Left ventricle myocardium inferior (tissue), 1 donor: ENCODE data around the gene CYS1. TPM values are rescaled to one million over a fixed set of nuclear protein-coding genes. Genes with fewer than 3 reads are reported as not detected.

ENCODE experiments used
- DNase-seq: peaks from one replicate; pipeline ENCODE4 v3.0.0-alpha.2; 2020
- H3K27ac ChIP-seq: fragments of 200-600 bp; replicated peaks from 2 replicates; pipeline ENCODE4 v1.8.0; 2021
- H3K27me3 ChIP-seq: fragments of 200-600 bp; 2 replicates; pipeline ENCODE4 v1.8.0; 2021; ENCODE audit warnings: low read depth
- H3K36me3 ChIP-seq: fragments of 200-600 bp; 2 replicates; pipeline ENCODE4 v1.8.0; 2021
- H3K4me1 ChIP-seq: fragments of 200-600 bp; 2 replicates; pipeline ENCODE4 v1.8.0; 2021
- H3K4me3 ChIP-seq: fragments of 200-600 bp; 2 replicates; pipeline ENCODE4 v1.8.0; 2021; ENCODE audit warnings: mild to moderate bottlenecking, moderate library complexity
- H3K9me3 ChIP-seq: fragments of 200-600 bp; replicated peaks from 2 replicates; pipeline ENCODE4 v1.8.0; 2021
- CTCF ChIP-seq: fragments of 200-600 bp; IDR thresholded peaks from 2 replicates; pipeline ENCODE4 v1.8.0; 2021; ENCODE audit warnings: antibody characterized with exemption, mild to moderate bottlenecking, borderline replicate concordance
- intact Hi-C: fragments of 100-400 bp; cut with micrococcal nuclease; formaldehyde crosslinking; loops from one replicate; pipeline ENCODE4 v1.11.0; 2022
- long read RNA-seq: library from polyadenylated mRNA; unstranded; transcript quantifications from one replicate; pipeline ENCODE4 v2.0.0, GENCODE V29; 2021
- total RNA-seq: library from RNA; stranded (reverse); fragmentation: NEBNext Ultra II Directional; extraction: Animal tissue kit (Norgen Biotek cat#: 25700); gene quantifications from one replicate; pipeline ENCODE4 v1.2.1, GENCODE V29; 2021
- donor health status: DM: no; HTN: yes; CAD: no; lungs with severe emphysema.

The CYS1 gene, protein sequence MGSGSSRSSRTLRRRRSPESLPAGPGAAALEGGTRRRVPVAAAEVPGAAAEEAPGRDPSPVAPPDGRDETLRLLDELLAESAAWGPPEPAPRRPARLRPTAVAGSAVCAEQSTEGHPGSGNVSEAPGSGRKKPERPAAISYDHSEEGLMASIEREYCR
- 3.3 TPM for total RNA-seq
- long read RNA-seq, transcript CYS1-201 (3 exons, 2,738 nt): major isoform, 15 of 16 reads
- long read RNA-seq, partial matches to known transcripts: 0 of 16 reads
- long read RNA-seq, other reads (novel, unspliced or antisense): 1 of 16 reads

DNA sequence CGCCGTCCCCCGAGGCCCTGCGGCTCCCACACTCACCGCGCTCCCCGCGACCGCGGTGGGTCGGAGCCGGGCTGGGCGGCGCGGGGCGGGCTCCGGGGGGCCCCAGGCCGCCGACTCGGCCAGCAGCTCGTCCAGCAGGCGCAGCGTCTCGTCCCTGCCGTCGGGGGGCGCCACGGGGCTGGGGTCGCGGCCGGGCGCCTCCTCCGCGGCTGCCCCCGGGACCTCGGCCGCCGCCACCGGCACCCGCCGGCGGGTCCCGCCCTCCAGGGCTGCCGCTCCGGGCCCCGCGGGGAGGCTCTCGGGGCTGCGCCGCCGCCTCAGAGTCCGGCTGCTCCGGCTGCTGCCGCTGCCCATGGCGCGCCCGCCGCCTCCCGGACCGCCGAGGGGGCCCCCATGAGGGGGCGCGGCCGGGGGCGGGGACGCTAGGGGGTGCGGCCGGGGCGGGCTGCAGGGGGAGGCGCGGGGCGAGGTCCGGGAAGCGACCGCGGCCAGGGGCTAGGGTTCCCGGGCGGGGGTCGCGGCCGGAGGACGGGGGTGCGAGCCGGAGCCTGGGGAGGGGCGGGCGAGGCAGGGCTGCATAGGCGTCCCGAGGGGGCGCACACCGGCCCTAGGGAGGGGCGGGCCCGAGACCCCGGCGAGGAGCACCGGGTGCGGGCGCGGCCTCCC, at the start of gene CYS1:
TSS of gene CYS1 (minus strand) at position 542 of the 666 bp plus-strand sequence. CDS start at position 354, 188 bp downstream.
- Histone ChIP-seq H3K36me3 (no peaks in the 10 kb centered on the region), H3K4me1 (peaks cover 37% of the 10 kb centered on the region), H3K4me3 (peak within 1 kb of the TSS; percentile 74), H3K9me3 (no peaks in the 10 kb centered on the region), H3K27ac (peak within 1 kb of the TSS; percentile 86), H3K27me3 (peaks cover 60% of the 10 kb centered on the region)
- DNase-seq: no peak
- TF ChIP-seq CTCF: peak; percentile 32
- intact Hi-C loops: no loop called here

- Histone ChIP-seq H3K4me1 (peaks cover 4% of the 10 kb centered on the region), H3K9me3 (no peaks in the 10 kb centered on the region), H3K27ac (no peak overlapping the region), H3K4me3 (no peak overlapping the region), H3K27me3 (no peaks in the 10 kb centered on the region), H3K36me3 (no peaks in the 10 kb centered on the region)
- intact Hi-C loops: loop anchor here (5.0 kb wide), 1 partner anchor 308 kb away; no protein-coding TSS in a partner anchor
- DNase-seq: no peak
- no peak for TF ChIP-seq CTCF
These were observed 49.3 kb upstream of the CYS1 start for GRCh38 chr2:10129490-10129889.

GRCh38 chr2:10128420-10128819, 48.2 kb upstream of the CYS1 start:
- peaks cover 10% of the 10 kb centered on the region for H3K27me3 ChIP-seq
- intact Hi-C loops: loop anchor here (5.0 kb wide), 1 partner anchor 309 kb away; no protein-coding TSS in a partner anchor
- no peak for DNase-seq
- no peak overlapping the region for H3K4me3 ChIP-seq
- no peaks in the 10 kb centered on the region for H3K36me3 ChIP-seq
- H3K27ac ChIP-seq: no peak overlapping the region
- peaks cover 11% of the 10 kb centered on the region for H3K4me1 ChIP-seq
- no peak for TF ChIP-seq CTCF
- H3K9me3 ChIP-seq: no peaks in the 10 kb centered on the region

- intact Hi-C loops: loop anchor here (5.0 kb wide), 1 partner anchor 311 kb away; no protein-coding TSS in a partner anchor
- TF ChIP-seq CTCF: no peak
- no peaks in the 10 kb centered on the region for H3K36me3 ChIP-seq
- no peak overlapping the region for H3K4me3 ChIP-seq
- no peaks in the 10 kb centered on the region for H3K9me3 ChIP-seq
- no peak for DNase-seq
- no peak overlapping the region for H3K27ac ChIP-seq
- peaks cover 29% of the 10 kb centered on the region for H3K4me1 ChIP-seq
- H3K27me3 ChIP-seq: peaks cover 25% of the 10 kb centered on the region
These were observed 46.4 kb upstream of the CYS1 start for GRCh38 chr2:10126632-10127026.

DNA sequence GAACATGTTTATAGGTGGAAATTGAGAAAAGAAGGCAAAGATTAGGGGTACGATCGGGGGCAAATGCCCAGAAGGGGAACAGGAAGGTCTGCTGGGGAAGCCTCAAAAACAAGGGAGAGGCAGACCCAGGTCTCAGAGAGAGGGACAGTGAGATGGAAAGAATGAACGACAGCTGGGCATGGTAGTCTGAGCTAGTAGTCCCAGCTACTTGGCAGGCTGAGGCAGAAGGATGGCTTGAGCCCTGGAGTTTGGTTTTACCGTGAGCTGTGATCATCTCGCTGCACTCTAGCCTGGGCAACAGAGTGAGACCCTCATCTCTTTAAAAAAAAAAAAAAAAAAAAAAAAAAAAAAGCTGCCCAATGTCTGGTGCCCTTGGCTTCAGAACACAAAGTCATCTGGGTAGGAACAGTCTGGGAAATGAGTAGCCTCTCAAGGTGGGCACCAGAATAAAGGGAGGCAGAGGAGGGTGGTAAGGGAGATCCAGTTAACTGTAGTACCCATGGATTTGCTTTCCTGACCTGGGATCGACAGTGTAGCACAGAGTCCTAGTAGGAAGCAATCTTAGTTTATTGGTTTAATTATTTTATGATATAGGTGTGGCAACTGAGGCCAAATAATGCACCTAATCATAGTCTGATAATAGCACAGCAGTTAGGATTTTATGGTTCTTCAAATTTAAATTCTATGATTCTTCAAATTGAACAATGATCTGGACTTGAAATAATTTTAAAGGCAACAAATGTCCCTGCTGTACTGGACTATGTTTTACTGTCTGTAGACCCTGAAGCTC, 45.8 kb upstream of the CYS1 start:
- no peak for TF ChIP-seq CTCF
- intact Hi-C loops: loop anchor here (5.0 kb wide), 1 partner anchor 311 kb away; no protein-coding TSS in a partner anchor
- H3K4me1 ChIP-seq: peaks cover 32% of the 10 kb centered on the region

More for the DNA sequence above, 45.8 kb upstream of the CYS1 start:
- Histone ChIP-seq H3K27ac (no peak overlapping the region), H3K4me3 (no peak overlapping the region), H3K9me3 (no peaks in the 10 kb centered on the region), H3K27me3 (peaks cover 25% of the 10 kb centered on the region), H3K36me3 (no peaks in the 10 kb centered on the region)
- no peak for DNase-seq
